Measurements from ENCODE around the gene SARS1.

SARS1 gene

DNA sequence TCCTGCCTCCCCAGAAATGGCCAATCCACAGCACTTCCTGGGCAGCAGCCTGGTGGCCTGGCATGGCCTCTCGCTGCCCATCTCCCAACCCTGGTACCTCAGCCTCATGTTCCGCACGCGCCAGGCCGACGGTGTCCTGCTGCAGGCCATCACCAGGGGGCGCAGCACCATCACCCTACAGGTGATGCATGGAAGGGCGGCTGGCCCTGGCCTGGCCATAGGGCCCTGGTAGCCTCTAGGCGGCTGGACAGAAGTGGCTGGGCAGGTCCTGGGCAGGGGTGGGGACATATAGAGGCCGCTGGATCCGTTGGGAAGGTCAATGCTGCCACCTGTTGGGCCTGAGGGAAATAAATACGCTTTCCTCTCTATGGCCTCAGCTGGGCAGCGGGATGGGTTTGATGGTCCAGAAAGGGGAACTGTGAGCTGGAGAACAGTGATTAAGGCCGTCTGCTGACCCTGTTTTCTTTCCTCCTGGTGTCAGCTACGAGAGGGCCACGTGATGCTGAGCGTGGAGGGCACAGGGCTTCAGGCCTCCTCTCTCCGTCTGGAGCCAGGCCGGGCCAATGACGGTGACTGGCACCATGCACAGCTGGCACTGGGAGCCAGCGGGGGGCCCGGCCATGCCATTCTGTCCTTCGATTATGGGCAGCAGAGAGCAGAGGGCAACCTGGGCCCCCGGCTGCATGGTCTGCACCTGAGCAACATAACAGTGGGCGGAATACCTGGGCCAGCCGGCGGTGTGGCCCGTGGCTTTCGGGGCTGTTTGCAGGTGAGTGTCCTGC lies 50.1 kb downstream of the SARS1 start:
- no peak for FAIRE-seq

DNA sequence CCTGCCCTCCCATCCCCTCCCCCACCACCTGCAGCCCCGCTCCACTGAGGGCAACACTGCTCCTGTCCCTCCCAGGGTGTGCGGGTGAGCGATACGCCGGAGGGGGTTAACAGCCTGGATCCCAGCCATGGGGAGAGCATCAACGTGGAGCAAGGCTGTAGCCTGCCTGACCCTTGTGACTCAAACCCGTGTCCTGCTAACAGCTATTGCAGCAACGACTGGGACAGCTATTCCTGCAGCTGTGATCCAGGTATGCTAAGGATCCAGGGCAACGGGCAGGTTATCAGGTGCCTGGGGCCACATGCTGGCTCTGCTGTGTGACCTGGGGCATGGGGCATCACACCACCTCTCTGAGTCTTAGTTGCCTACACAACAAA lies 50.6 kb downstream of the SARS1 start:
- no peak for FAIRE-seq

DNA sequence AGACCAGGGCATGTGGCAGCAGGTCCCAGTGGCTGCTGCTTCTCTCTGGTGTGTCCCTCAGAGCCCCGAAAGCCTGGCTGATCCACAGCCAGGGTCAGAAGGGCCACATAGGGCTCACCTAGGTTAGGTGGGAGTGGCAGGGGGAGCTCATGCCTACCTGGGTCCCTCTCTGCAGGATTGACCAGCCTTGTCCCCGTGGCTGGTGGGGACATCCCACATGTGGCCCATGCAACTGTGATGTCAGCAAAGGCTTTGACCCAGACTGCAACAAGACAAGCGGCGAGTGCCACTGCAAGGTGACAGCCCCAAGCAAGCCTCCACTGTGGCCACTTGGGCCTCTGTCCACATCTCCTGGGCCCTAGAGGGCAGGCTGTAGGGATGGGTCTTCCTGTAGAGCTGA lies 51.3 kb downstream of the SARS1 start:
- FAIRE-seq, result no peak

DNA sequence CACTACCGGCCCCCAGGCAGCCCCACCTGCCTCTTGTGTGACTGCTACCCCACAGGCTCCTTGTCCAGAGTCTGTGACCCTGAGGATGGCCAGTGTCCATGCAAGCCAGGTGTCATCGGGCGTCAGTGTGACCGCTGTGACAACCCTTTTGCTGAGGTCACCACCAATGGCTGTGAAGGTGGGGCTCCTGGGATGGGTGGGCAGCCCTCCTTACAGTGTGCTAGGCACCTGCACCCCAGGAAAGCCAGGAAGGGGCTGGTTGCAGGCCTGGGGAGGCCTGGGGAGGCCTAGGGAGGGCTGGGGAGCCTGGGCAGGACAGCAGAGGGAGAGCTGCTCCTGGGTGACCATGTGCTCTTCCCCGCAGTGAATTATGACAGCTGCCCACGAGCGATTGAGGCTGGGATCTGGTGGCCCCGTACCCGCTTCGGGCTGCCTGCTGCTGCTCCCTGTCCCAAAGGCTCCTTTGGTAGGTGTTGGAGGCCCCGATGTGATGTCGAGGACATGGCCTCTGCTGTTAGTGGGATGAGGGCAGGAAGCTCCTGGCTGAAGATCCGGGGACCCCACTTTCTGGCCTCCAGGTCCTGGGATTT lies 52.1 kb downstream of the SARS1 start:
- FAIRE-seq, result no peak

DNA sequence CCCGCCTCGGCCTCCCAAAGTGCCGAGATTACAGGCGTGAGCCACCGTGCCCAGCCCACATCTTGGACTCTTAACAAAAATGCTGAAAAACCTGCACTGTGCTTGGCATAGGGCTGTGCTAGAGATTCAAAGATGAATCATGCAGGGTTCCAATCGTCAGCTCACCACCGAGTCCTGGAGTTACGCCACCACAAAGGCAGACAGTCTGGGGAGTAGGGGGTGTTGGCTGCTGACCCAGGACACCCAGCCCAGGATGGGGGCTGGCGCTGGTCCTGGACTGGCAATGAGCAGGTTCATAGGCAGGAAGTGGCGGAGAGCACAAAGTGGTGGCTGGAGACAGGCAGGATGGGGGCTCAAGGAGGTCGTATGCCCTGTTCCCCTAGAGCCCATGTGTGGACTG lies 53.2 kb downstream of the SARS1 start:
- FAIRE-seq, result no peak

DNA sequence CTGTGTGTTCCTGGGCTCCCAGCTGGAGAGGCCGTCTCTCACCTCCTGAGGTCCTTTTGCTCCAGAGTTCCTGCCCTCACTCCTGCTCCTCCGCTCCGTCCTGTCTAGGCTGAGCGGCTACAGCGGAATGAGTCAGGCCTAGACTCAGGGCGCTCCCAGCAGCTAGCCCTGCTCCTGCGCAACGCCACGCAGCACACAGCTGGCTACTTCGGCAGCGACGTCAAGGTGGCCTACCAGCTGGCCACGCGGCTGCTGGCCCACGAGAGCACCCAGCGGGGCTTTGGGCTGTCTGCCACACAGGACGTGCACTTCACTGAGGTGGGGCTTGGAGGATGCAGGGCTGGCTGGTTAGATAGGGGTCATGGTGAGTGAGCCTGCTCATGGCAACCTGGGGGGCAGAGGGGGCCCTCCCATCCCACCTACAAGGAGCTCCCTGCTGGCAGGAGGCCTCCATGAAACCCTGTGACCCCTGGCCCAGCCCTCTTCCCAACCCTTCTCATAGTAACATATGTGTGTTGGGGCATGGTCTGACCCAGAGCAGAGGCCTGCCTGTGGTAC lies 54.1 kb downstream of the SARS1 start:
- FAIRE-seq, result no peak

DNA sequence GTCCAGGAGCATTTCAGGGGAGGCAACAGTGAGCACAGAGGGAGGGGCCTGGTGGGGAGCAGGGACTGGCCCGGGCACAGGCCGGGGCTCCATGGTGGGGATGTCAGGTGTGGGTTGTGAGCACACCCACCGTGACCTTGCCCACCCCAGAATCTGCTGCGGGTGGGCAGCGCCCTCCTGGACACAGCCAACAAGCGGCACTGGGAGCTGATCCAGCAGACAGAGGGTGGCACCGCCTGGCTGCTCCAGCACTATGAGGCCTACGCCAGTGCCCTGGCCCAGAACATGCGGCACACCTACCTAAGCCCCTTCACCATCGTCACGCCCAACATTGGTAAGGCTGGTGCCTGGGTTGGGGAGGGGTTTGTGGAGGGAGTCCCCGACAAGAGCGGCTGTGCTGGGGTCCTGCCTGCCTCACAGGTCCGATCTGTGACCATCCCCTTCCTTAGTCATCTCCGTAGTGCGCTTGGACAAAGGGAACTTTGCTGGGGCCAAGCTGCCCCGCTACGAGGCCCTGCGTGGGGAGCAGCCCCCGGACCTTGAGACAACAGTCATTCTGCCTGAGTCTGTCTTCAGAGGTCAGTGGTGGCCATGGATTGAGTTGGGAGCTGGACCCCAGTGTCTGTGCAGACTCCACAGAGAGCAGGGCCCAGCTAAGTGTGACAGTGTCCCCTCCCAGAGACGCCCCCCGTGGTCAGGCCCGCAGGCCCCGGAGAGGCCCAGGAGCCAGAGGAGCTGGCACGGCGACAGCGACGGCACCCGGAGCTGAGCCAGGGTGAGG lies 54.9 kb downstream of the SARS1 start:
- no peak for FAIRE-seq

DNA sequence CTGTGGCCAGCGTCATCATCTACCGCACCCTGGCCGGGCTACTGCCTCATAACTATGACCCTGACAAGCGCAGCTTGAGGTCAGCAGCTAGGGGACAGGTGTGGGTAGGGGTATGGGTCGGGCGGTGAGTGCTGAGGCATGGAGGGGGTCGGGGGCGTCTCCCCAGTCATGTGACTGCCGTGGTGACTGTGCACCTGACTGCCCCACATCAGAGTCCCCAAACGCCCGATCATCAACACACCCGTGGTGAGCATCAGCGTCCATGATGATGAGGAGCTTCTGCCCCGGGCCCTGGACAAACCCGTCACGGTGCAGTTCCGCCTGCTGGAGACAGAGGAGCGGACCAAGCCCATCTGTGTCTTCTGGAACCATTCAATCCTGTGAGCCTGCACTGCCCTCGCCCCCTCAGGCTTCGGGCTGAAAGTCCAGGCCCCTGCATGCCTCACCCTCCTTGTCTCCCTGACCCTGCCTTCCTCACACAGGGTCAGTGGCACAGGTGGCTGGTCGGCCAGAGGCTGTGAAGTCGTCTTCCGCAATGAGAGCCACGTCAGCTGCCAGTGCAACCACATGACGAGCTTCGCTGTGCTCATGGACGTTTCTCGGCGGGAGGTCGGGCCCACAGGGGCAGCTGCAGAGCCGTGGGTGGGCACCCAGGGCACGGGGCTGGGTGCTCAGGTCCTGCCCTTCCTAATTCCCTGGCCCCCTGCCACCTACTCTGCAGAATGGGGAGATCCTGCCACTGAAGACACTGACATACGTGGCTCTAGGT lies 55.7 kb downstream of the SARS1 start:
- FAIRE-seq, result no peak

DNA sequence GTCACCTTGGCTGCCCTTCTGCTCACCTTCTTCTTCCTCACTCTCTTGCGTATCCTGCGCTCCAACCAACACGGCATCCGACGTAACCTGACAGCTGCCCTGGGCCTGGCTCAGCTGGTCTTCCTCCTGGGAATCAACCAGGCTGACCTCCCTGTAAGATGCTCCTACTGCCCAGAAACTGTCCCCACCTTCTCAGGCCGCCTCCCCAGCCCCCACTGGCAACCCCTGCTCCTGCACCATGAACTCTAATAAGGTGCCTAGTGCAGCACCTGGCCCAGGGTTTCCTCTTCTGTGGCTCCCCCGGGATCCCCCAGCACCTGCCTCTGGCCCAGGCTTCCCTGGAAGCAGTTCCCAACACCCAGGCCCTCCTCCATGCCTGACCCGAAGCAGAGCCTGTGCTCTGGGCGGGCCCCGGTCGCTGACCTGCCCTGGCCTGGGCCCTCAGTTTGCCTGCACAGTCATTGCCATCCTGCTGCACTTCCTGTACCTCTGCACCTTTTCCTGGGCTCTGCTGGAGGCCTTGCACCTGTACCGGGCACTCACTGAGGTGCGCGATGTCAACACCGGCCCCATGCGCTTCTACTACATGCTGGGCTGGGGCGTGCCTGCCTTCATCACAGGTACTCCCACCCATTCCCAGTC lies 56.4 kb downstream of the SARS1 start:
- no peak for FAIRE-seq

DNA sequence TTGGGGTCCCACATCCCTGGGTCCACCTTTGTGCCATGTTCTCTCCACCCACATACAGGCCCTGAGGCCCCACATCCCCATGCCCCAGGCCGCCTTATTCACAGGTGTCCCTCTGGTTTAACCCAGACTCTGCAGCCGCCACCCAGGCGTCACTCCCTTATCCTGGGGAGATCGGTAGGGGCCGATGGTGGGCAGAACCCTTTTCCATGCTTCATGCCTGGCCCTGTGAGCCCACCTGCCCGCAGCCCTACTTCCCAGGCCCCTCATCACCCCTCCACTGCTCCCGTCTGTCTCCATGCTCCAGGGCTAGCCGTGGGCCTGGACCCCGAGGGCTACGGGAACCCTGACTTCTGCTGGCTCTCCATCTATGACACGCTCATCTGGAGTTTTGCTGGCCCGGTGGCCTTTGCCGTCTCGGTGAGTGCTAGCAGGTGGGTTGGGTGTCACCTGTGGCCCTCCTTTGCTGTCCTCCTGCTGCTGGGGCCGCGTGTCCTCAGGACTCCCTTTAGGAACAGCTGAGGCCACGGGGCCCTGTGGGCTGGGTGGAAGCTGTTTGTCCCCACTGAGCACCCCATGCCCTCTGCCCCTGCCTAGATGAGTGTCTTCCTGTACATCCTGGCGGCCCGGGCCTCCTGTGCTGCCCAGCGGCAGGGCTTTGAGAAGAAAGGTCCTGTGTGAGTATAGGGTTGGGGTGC lies 57.1 kb downstream of the SARS1 start:
- FAIRE-seq, result no peak

DNA sequence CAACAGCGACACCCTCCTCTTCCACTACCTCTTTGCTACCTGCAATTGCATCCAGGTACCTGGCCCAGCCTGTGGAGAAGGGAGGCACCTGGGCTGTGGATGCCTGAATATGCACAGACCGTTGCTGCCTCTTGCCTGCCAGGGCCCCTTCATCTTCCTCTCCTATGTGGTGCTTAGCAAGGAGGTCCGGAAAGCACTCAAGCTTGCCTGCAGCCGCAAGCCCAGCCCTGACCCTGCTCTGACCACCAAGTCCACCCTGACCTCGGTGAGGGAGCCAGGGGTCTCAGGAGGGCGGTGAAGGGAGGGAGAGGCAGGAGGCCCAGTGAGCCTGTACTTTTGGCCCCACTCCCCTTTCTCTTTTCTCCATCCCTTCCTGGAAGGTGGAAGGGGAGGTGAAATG lies 57.7 kb downstream of the SARS1 start:
- FAIRE-seq, result no peak

DNA sequence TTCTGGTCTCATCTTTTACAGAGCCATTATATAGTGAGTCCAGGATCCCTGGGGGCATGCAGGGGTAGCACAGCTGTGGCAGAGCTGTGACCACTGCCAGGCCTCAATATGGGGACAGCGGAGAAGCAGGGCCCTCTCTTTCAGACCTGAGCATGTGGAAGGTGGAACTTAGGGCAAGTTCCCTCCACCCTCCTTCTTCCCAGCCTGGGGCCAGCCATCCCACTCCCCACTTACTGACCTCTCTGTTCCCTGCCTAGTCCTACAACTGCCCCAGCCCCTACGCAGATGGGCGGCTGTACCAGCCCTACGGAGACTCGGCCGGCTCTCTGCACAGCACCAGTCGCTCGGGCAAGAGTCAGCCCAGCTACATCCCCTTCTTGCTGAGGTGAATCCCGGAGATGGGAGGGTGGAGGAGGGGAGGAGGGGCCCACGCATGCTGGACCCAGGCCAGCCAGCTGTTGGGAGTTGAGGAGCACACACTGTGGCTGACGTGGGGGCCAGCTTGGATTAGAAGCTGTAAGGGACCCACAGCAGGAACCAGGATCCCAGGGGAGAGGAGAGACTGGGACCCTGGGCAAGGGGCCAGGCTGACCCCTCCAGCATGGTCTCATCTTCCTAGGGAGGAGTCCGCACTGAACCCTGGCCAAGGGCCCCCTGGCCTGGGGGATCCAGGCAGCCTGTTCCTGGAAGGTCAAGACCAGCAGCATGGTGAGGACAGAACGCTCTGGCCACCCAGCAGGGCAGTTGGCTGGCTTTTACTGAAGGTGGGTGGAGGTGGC lies 58.5 kb downstream of the SARS1 start:
- FAIRE-seq, result no peak

DNA sequence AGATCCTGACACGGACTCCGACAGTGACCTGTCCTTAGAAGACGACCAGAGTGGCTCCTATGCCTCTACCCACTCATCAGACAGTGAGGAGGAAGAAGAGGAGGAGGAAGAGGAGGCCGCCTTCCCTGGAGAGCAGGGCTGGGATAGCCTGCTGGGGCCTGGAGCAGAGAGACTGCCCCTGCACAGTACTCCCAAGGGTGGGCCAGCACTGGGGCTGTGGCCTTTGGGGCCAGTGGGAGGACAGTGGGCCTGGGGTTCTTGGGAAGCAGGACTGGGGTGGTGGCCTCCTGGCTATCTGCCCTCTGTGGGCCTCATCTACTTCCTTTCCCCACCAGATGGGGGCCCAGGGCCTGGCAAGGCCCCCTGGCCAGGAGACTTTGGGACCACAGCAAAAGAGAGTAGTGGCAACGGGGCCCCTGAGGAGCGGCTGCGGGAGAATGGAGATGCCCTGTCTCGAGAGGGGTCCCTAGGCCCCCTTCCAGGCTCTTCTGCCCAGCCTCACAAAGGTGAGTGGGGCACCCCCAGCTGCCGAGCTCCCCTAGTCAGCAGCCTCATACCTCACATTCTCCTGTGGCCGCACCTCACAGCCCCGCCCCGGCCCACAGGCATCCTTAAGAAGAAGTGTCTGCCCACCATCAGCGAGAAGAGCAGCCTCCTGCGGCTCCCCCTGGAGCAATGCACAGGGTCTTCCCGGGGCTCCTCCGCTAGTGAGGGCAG lies 59.3 kb downstream of the SARS1 start:
- FAIRE-seq, result no peak

DNA sequence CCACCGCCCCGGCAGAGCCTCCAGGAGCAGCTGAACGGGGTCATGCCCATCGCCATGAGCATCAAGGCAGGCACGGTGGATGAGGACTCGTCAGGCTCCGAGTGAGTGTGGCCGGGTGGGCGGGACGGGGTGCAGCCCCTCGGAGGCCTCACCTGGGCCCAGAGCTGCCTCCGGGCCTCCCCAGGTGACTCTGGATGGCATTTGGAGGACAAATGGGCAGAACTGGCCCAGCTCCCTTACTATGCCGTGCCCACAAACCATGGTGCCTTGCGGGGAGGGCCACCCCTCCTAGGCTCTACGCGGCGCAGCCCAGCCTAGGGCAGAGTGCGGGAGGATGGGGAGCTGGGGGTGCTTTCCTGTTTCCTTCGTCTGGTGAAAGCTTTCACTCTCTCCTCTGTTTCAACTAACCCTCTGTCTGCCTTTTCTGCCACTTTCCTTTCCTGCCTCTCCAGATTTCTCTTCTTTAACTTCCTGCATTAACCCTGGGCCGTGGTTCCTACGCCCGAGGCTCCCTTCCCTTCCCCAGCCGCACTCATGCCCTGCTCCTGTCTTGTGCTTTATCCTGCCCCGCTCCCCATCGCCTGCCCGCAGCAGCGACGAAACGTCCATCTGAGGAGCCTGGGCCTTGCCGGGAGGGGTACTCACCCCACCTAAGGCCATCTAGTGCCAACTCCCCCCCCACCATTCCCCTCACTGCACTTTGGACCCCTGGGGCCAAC lies 60.0 kb downstream of the SARS1 start:
- no peak for FAIRE-seq

DNA sequence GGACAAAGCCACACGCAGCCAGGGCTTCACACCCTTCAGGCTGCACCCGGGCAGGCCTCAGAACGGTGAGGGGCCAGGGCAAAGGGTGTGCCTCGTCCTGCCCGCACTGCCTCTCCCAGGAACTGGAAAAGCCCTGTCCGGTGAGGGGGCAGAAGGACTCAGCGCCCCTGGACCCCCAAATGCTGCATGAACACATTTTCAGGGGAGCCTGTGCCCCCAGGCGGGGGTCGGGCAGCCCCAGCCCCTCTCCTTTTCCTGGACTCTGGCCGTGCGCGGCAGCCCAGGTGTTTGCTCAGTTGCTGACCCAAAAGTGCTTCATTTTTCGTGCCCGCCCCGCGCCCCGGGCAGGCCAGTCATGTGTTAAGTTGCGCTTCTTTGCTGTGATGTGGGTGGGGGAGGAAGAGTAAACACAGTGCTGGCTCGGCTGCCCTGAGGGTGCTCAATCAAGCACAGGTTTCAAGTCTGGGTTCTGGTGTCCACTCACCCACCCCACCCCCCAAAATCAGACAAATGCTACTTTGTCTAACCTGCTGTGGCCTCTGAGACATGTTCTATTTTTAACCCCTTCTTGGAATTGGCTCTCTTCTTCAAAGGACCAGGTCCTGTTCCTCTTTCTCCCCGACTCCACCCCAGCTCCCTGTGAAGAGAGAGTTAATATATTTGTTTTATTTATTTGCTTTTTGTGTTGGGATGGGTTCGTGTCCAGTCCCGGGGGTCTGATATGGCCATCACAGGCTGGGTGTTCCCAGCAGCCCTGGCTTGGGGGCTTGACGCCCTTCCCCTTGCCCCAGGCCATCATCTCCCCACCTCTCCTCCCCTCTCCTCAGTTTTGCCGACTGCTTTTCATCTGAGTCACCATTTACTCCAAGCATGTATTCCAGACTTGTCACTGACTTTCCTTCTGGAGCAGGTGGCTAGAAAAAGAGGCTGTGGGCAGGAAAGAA lies 61.1 kb downstream of the SARS1 start:
- FAIRE-seq, result no peak

DNA sequence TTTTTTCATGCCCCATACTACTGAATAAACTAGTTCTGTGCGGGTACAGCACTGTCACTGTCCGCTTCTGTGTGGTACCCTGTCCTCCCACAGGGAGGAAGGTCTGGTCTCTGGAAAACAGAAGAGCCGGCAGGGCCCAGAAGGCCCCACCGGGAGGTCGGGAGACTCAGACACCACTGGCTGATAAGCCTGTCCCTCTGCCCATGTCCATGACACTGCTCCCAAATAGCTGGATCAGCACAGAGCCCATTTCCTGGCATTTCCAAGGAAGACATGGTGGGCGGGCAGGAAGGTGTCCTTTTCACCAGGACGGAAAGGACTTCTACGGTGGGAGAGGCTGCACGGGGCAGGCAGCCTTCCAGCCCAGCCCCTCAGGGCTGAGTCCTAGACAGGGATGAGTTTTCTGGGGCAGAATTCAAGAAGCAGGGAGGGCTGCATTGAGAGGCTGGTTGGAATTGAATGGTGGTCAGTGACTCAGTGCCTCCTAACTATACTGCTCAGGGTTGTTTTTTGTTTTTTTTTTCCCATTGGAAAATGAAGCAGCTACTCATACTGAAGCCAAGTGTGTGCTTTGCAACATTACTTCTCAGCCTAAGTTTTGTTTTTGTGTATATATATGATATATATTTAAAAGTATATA lies 62.1 kb downstream of the SARS1 start:
- FAIRE-seq, result no peak

DNA sequence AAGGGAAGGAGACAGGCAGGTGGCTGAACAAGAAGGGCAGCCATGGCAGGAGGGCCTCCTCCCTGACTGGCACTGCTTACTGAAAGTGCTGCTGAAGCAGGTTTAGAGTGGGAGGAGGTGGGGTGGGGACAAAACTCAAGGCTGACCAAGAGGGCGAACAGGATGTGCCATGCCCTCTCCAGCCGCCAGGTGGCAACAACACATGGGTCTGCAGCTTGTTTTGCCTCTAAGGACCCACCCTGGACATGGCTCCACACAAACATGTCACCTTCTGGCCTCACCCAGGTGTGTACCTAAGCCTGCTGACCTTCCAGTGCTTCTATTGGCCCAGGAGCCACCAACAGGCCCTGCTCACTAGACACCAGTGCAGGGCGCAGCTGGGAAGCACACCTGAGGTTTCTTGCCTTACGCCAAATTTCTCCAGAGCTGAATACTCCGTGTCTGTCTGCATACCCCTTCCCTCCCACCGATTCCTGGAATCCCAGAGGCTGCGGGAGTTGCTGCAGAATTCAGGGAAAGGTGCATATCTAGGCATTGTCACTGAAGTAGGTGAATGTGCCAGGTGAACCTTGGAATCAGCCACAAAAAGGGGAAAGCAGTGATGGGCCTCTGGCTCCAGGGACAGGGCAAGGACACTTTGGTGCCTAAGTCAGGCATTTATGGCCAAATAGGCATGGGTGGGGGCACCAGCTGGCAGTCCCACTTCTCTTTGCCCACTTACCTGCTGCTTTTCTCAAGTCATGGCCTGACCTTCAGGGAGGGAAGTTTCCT lies 63.9 kb downstream of the SARS1 start:
- FAIRE-seq, result no peak
